Measurements from ENCODE around the gene NIF3L1.

NIF3L1 gene, protein sequence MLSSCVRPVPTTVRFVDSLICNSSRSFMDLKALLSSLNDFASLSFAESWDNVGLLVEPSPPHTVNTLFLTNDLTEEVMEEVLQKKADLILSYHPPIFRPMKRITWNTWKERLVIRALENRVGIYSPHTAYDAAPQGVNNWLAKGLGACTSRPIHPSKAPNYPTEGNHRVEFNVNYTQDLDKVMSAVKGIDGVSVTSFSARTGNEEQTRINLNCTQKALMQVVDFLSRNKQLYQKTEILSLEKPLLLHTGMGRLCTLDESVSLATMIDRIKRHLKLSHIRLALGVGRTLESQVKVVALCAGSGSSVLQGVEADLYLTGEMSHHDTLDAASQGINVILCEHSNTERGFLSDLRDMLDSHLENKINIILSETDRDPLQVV

DNA sequence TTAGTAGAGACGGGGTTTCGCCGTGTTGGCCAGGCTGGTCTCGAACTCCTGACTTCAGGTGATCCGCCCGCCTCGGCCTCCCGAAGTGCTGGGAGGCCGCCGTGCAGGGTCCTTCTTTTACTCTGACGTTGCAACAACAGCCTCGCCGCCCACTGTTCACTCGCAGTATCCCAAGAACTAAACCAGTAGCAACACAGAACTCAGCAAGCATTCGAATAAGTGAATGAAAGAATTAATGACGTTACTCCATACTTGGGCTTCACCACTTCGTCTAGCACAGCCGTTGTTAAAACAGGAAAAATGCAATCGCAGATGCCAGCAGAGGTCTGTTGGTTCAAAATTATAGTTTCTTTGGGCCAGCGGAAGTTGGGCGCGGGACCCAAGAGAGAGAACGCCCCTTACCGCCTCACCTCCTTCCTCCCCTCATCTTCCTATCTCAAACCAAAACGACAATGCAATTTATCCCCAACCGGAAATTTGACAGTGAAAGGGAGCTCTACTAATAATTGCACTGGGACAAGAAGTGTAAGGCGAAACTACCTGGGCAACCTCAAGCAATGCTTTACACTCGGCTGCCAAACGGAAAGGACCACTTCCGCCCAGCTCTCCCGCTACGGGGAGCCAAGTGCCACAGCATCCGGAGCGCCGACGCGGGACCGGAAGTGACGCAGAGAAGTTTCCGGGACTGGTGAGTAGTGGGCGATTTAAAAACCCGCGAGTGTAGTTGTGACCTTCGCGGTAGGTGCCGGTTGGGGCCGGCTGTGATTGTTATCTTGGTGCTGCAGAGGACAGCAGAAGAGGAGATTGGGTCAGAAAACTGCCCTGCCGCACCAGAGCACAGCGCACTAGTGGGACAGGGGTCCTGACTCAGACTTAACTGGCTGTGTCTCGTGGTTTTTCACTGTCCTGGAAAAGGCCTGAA lies at the start of gene NIF3L1, which contains the start of gene PPIL3:
TSS of gene NIF3L1 (plus strand) at position 668 of the 922 bp plus-strand sequence. CDS start 2,573 bp downstream, outside the sequence.
TSS of gene PPIL3 (minus strand) at position 374 of the 922 bp plus-strand sequence. CDS start 1,462 bp downstream, outside the sequence.
- peak within 1 kb of the TSS; percentile 89 for H3K27ac ChIP-seq (ENCODE audit: low read length)
- H3K9me2 ChIP-seq (replicated peaks; ENCODE audit: insufficient read depth, low read length), result no peaks in the 10 kb centered on the region
- peak within 1 kb of the TSS; percentile 68 for H2AFZ ChIP-seq (ENCODE audit: low read length)
- H3F3A ChIP-seq (ENCODE audit: insufficient read depth, low read length), result peaks cover 25% of the 10 kb centered on the region
- H3K9ac ChIP-seq (ENCODE audit: low read length), result peak within 1 kb of the TSS; percentile 87
- H3K9me3 ChIP-seq (replicated peaks; ENCODE audit: insufficient read depth, low read length), result no peaks in the 10 kb centered on the region
- peaks cover 45% of the 10 kb centered on the region for H3K79me2 ChIP-seq (ENCODE audit: low read length)
- no peaks in the 10 kb centered on the region for H4K20me1 ChIP-seq (ENCODE audit: insufficient read depth, low read length)
- H3K4me3 ChIP-seq (ENCODE audit: low read length), result peak within 1 kb of the TSS; percentile 76
- H3K36me3 ChIP-seq (replicated peaks; ENCODE audit: insufficient read depth, low read length), result no peaks in the 10 kb centered on the region
- peaks cover 5% of the 10 kb centered on the region for H3K4me1 ChIP-seq (ENCODE audit: low read length)
- TF ChIP-seq, protein P1, sequence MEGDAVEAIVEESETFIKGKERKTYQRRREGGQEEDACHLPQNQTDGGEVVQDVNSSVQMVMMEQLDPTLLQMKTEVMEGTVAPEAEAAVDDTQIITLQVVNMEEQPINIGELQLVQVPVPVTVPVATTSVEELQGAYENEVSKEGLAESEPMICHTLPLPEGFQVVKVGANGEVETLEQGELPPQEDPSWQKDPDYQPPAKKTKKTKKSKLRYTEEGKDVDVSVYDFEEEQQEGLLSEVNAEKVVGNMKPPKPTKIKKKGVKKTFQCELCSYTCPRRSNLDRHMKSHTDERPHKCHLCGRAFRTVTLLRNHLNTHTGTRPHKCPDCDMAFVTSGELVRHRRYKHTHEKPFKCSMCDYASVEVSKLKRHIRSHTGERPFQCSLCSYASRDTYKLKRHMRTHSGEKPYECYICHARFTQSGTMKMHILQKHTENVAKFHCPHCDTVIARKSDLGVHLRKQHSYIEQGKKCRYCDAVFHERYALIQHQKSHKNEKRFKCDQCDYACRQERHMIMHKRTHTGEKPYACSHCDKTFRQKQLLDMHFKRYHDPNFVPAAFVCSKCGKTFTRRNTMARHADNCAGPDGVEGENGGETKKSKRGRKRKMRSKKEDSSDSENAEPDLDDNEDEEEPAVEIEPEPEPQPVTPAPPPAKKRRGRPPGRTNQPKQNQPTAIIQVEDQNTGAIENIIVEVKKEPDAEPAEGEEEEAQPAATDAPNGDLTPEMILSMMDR (IDR thresholded peaks at IDR 0.05; ENCODE audit: low read length), result no peak; the same call in 1 of the 2 replicates
- TF ChIP-seq EZH2phosphoT487 (IDR thresholded peaks at IDR 0.05; ENCODE audit: low read length), result no peak
- TF ChIP-seq EZH2 (optimal IDR thresholded peaks at IDR 0.05; ENCODE audit: low read depth, low read length), result no peak
- peak; percentile 99 for DNase-seq
- peak within 1 kb of the TSS; percentile 92 for H3K4me2 ChIP-seq (ENCODE audit: low read depth, low read length)
- H3K27me3 ChIP-seq (replicated peaks; ENCODE audit: insufficient read depth, low read length), result no peaks in the 10 kb centered on the region

DNA sequence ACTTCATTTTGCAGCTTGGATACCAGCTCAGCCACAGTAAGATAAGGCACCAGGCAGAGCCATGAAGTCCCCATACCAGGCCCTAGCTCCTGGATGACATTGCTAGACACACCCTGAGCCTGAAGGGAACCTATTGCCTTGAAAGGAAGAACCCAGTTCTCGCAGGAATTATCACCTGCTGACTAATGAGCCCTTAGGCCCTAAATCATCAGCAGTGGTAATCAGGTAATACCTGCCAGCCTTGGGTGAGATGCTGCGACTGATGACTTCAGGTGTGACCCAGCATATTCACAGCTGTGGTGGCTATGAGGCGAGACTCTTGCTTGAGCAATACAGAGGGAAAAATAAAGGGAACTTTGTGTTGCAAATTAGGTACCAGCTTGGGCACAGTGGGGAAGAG lies 49.7 kb upstream of the NIF3L1 start:
- Histone ChIP-seq H3K4me1 (ENCODE audit: low read length) (no peaks in the 10 kb centered on the region), H3K27ac (ENCODE audit: low read length) (no peak overlapping the region), H3K79me2 (ENCODE audit: low read length) (no peaks in the 10 kb centered on the region), H3K4me2 (ENCODE audit: low read depth, low read length) (no peak overlapping the region), H3K9ac (ENCODE audit: low read length) (no peak overlapping the region), H3K9me2 (replicated peaks; ENCODE audit: insufficient read depth, low read length) (no peaks in the 10 kb centered on the region), H3K9me3 (replicated peaks; ENCODE audit: insufficient read depth, low read length) (no peaks in the 10 kb centered on the region), H3F3A (ENCODE audit: insufficient read depth, low read length) (no peaks in the 10 kb centered on the region), H2AFZ (ENCODE audit: low read length) (no peak overlapping the region), H4K20me1 (ENCODE audit: insufficient read depth, low read length) (no peaks in the 10 kb centered on the region), H3K36me3 (replicated peaks; ENCODE audit: insufficient read depth, low read length) (no peaks in the 10 kb centered on the region), H3K27me3 (replicated peaks; ENCODE audit: insufficient read depth, low read length) (no peaks in the 10 kb centered on the region), H3K4me3 (ENCODE audit: low read length) (no peak overlapping the region)
- TF ChIP-seq EZH2phosphoT487 (IDR thresholded peaks at IDR 0.05; ENCODE audit: low read length), result no peak
- no peak for TF ChIP-seq EZH2 (optimal IDR thresholded peaks at IDR 0.05; ENCODE audit: low read depth, low read length)
- TF ChIP-seq, protein P1 (IDR thresholded peaks at IDR 0.05; ENCODE audit: low read length), result no peak
- no peak for DNase-seq

DNA sequence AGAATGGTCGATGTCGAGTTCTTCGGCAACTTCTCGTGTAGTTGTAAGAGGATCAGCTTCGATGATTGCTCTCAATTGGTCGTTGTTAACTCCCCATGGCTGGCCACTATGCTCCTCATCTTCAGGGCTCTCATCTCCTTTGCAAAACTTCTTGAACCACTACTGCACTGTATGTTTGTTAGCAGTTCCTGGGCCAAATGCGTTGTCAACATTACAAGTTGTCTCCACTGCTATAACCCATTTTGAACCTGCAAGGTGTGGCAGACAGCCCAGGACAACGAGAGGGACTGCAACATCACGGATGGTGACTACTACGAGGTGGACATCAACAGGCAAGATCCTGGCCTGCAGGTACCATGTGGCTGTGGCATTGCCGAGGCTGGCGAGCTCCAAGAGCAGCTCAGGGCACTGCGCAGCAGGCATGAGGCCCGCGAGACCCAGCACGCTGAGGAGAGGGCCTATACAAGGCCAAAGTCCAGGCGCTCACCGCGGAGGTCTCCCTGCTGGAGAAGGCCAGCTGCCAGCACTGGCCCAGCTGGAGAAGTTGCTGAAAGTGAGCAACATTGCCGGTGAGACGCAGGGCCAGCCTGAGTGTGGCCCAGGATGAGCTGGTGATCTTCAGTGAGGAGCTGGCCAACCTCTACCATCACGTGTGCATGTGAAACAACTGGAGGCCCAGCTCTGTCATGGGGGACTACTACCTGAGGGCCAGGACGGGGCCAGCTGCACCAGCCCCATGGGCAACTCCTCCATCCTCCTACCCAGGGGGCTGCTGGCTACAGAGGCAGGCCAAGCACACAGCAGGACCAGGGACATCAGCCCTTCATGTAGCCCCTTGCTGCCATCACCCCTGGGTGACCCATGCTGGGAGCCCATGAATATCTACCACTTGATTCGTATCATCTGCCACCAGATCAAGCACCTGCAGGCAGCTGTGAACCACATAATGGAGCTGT lies 44.9 kb upstream of the NIF3L1 start:
- Histone ChIP-seq H3K4me3 (ENCODE audit: low read length) (no peak overlapping the region), H3K9ac (ENCODE audit: low read length) (no peak overlapping the region), H2AFZ (ENCODE audit: low read length) (no peak overlapping the region), H3K27me3 (replicated peaks; ENCODE audit: insufficient read depth, low read length) (no peaks in the 10 kb centered on the region), H3K9me3 (replicated peaks; ENCODE audit: insufficient read depth, low read length) (no peaks in the 10 kb centered on the region), H4K20me1 (ENCODE audit: insufficient read depth, low read length) (no peaks in the 10 kb centered on the region), H3F3A (ENCODE audit: insufficient read depth, low read length) (no peaks in the 10 kb centered on the region; the same call in 1 of the 2 replicates), H3K4me2 (ENCODE audit: low read depth, low read length) (no peak overlapping the region), H3K9me2 (replicated peaks; ENCODE audit: insufficient read depth, low read length) (no peaks in the 10 kb centered on the region), H3K4me1 (ENCODE audit: low read length) (no peaks in the 10 kb centered on the region), H3K27ac (ENCODE audit: low read length) (no peak overlapping the region), H3K79me2 (ENCODE audit: low read length) (no peaks in the 10 kb centered on the region), H3K36me3 (replicated peaks; ENCODE audit: insufficient read depth, low read length) (no peaks in the 10 kb centered on the region)
- DNase-seq, result no peak
- TF ChIP-seq EZH2phosphoT487 (IDR thresholded peaks at IDR 0.05; ENCODE audit: low read length) (no peak), EZH2 (optimal IDR thresholded peaks at IDR 0.05; ENCODE audit: low read depth, low read length) (no peak)
- TF ChIP-seq, protein P1 (IDR thresholded peaks at IDR 0.05; ENCODE audit: low read length), result no peak
